Endothelial cell of umbilical vein (primary cell): ENCODE results near the gene C13orf46. TPM values are rescaled to one million over a fixed set of nuclear protein-coding genes. Genes with fewer than 3 reads are reported as not detected.

Experiments used
- BruUV-seq: library from RNA; stranded (reverse); fragments of 400-500 nt; replicated peaks from 2 replicates; lab custom pipeline; 2021; lab: Mats Ljungman, UMichigan
- CTCF ChIA-PET: fragments of 300-600, 350-600 bp; sonication (Branson Sonifier 250); formaldehyde crosslinking; loops from one replicate; lab custom pipeline; 2021; ENCODE audit warnings: antibody characterized with exemption, inconsistent platforms; lab: Charles Lee
- POLR2A ChIA-PET: fragments of 300-600, 350-600 bp; sonication (Branson Sonifier 250); formaldehyde crosslinking; loops from one replicate; lab custom pipeline; 2021; ENCODE audit warnings: antibody characterized with exemption, inconsistent platforms; lab: Charles Lee
- DNase-seq: peaks from one replicate; pipeline ENCODE4 v3.0.0-alpha.2; 2011; ENCODE audit warnings: low read depth, low spot score
- FAIRE-seq: peaks from 2 replicates; lab custom pipeline; 2011; peaks lifted over from hg19 to GRCh38; lab: Jason Lieb, UNC
- H2AFZ ChIP-seq: 2 replicates; pipeline ENCODE4 v1.6.0; 2012; ENCODE audit warnings: low read depth, low read length, control low read depth, inconsistent platforms
- H3K27ac ChIP-seq: 2 replicates; pipeline ENCODE4 v1.5.1; 2011; ENCODE audit warnings: low read depth, mild to moderate bottlenecking, control low read depth, low read length, moderate library complexity; ENCODE audit not compliant: insufficient read depth
- H3K27me3 ChIP-seq, 2 experiments: 2 replicates each; pipeline versions ENCODE4 v1.6.0 to v1.6.1; 2011; ENCODE audit warnings: low read length in 2 of 2, mixed read lengths in 1 of 2; ENCODE audit not compliant: control insufficient read depth in 2 of 2, insufficient read depth in 2 of 2
- H3K36me3 ChIP-seq, 2 experiments: 2 replicates in 1 of 2; 3 replicates in 1 of 2; pipeline ENCODE4 v1.5.1; 2011; ENCODE audit warnings: low read length in 2 of 2, mild to moderate bottlenecking in 1 of 2, moderate library complexity in 1 of 2; ENCODE audit not compliant: control insufficient read depth in 2 of 2, insufficient read depth in 2 of 2; ENCODE audit errors: extremely low read depth in 1 of 2
- H3K4me1 ChIP-seq: 3 replicates; pipeline ENCODE4 v1.5.1; 2011; ENCODE audit warnings: mild to moderate bottlenecking, low read length; ENCODE audit not compliant: control insufficient read depth, insufficient read depth; ENCODE audit errors: extremely low read depth
- H3K4me2 ChIP-seq: 2 replicates; pipeline ENCODE4 v1.6.1; 2011; ENCODE audit warnings: low read length, control low read depth, mixed read lengths; ENCODE audit not compliant: insufficient read depth
- H3K4me3 ChIP-seq, 3 experiments: fragments of 200-600 bp in 1 of 3; sonication (generic), shearing (Covaris generic) in 1 of 3; replicated peaks in 1 of 3; 2 replicates each; pipeline ENCODE4 v1.5.1; 2011 to 2016; ENCODE audit warnings: control low read depth in 3 of 3, low read length in 3 of 3, mild to moderate bottlenecking in 2 of 3, inconsistent platforms in 1 of 3, low read depth in 1 of 3, moderate library complexity in 1 of 3; ENCODE audit not compliant: insufficient read depth in 1 of 3
- H3K79me2 ChIP-seq: 2 replicates; pipeline ENCODE4 v1.6.0; 2012; ENCODE audit warnings: low read length, inconsistent platforms; ENCODE audit not compliant: control insufficient read depth, insufficient read depth
- H3K9ac ChIP-seq: replicated peaks from 2 replicates; pipeline ENCODE3; 2011; ENCODE audit warnings: low read length, control low read depth; ENCODE audit not compliant: insufficient read depth; ENCODE audit errors: extremely low read depth
- H3K9me1 ChIP-seq: replicated peaks from 3 replicates; pipeline ENCODE4 v1.6.0; 2011; ENCODE audit warnings: mild to moderate bottlenecking, low read length; ENCODE audit not compliant: control insufficient read depth, insufficient read depth; ENCODE audit errors: extremely low read depth
- H3K9me3 ChIP-seq: replicated peaks from 2 replicates; pipeline ENCODE4 v1.5.1; 2012; ENCODE audit warnings: low read length, inconsistent platforms; ENCODE audit not compliant: control insufficient read depth, insufficient read depth
- H4K20me1 ChIP-seq: replicated peaks from 2 replicates; pipeline ENCODE3; 2011; ENCODE audit warnings: mild to moderate bottlenecking, low read length; ENCODE audit not compliant: control insufficient read depth, insufficient read depth; ENCODE audit errors: extremely low read depth
- EZH2 ChIP-seq: IDR thresholded peaks from 2 replicates; pipeline ENCODE4 v1.6.1; 2012; ENCODE audit warnings: borderline replicate concordance, low read depth, mild to moderate bottlenecking, moderate library complexity, low read length, inconsistent platforms; ENCODE audit not compliant: severe bottlenecking
- FOS ChIP-seq: IDR thresholded peaks from 2 replicates; pipeline ENCODE4 v1.6.1; 2011; ENCODE audit warnings: mild to moderate bottlenecking, low read length, moderate library complexity, borderline replicate concordance; ENCODE audit not compliant: insufficient read depth
- GATA2 ChIP-seq: IDR thresholded peaks from 2 replicates; pipeline ENCODE4 v1.7.0; 2011; ENCODE audit warnings: low read depth, mild to moderate bottlenecking, moderate library complexity, mixed read lengths, low read length; ENCODE audit not compliant: insufficient read length, insufficient read depth
- JUN ChIP-seq: IDR thresholded peaks from 2 replicates; pipeline ENCODE4 v1.6.1; 2011; ENCODE audit warnings: borderline replicate concordance, low read depth; ENCODE audit not compliant: insufficient read length, insufficient read depth
- MYC ChIP-seq: IDR thresholded peaks from one replicate; pipeline ENCODE4 v1.6.1; 2011; ENCODE audit warnings: mild to moderate bottlenecking, low read depth, low read length
- POLR2A ChIP-seq: IDR thresholded peaks from 2 replicates; pipeline ENCODE4 v1.6.1; 2012; ENCODE audit warnings: low read depth, mild to moderate bottlenecking, control low read depth, low read length
- POLR2AphosphoS5 ChIP-seq: IDR thresholded peaks from 2 replicates; pipeline ENCODE4 v1.6.1; 2012; ENCODE audit warnings: low read depth, mild to moderate bottlenecking, control low read depth, low read length, moderate library complexity; ENCODE audit not compliant: insufficient read depth
- dilution Hi-C: fragments of 300-500 bp; cut with MboI; formaldehyde crosslinking; loops from one replicate; pipeline ENCODE4 v1.15.0; 2019; ENCODE audit warnings: low sequenced_read_pairs; ENCODE audit not compliant: extremely low pct_ligation_motif_present
- intact Hi-C: fragments of 100-400 bp; cut with micrococcal nuclease; formaldehyde crosslinking; loops from one replicate; pipeline ENCODE4 v1.10.0; 2022
- polyA plus RNA-seq, 4 experiments: library from polyadenylated mRNA; depleted of rRNA in 3 of 4; stranded (reverse) in 3 of 4; unstranded in 1 of 4; fragments of >200 nt; gene quantifications; 2 replicates each; pipeline versions ENCODE4 v1.2.1 to v1.2.3, GENCODE V29; 2011 to 2012; ENCODE audit warnings: missing spikeins in 1 of 4
- total RNA-seq: library from RNA; stranded (reverse); gene quantifications from 2 replicates; pipeline ENCODE4 v1.2.3, GENCODE V29; 2021
- TF ChIP-seq, protein P1 (sequence below), 2 donors: IDR thresholded peaks; 1 replicate in 1 of 2; 2 replicates in 1 of 2; pipeline ENCODE4 v1.5.1; 2011; ENCODE audit warnings: low read length in 2 of 2, mild to moderate bottlenecking in 2 of 2, moderate library complexity in 2 of 2, control low read depth in 1 of 2, inconsistent platforms in 1 of 2, low read depth in 1 of 2; ENCODE audit not compliant: insufficient read depth in 1 of 2; ENCODE audit errors: extremely low read depth in 1 of 2
- TF ChIP-seq, protein P2 (sequence below): IDR thresholded peaks from 2 replicates; pipeline ENCODE4 v1.6.1; 2011; ENCODE audit not compliant: insufficient read depth, insufficient read length

Gene C13orf46
- total and polyA plus RNA-seq, 2 donors (not counting 3 experiments of a cell fraction or from before 2014, with no cell fraction given) = 1.3 to 1.7 TPM

DNA sequence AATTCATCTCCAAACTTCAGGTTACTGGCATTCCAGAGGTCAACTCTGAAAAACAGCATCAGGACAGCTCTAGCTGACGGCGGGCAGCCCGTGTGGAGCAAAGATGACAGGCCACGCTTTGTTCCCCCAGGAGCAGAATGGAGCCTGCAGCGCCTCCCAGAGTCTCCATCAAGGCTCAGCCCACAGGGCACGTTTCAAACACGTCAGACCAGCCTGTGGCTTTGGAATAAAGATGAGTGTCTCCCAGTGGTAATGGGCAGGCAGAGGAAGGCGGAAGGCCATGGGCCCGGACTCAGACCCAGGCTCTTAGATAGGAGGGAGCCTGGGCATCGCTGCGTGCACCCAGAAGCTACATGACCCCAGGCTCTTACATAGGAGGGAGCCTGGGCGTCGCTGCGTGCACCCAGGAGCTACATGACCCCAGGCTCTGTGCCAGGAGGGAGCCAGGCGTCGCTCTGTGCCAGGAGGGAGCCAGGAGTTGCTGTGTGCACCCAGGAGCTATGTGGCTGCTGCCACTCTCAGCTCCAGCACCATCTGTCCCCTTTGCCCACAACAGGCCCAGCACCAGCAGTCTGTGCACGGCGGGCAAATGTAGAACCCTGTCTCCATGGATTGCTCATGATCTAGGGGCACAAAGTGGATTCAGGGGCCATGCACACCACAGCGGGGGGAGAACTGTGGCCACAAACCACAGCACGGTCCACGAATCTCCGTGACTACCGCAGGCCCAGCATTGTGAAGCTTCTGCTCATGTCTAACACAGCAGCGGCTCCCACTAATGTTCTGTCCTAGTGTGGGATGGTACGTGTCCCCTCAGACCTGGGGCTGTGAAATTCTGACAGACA is 47.8 kb upstream of the C13orf46 start:
- H3K27ac ChIP-seq = no peak overlapping the region
- H2AFZ ChIP-seq = no peak overlapping the region
- peaks cover 5% of the 10 kb centered on the region for H3K4me1 ChIP-seq
- no TSS peak for BruUV-seq
- no peak for FAIRE-seq
- no peaks in the 10 kb centered on the region for H3K9me3 ChIP-seq
- no peaks in the 10 kb centered on the region for H4K20me1 ChIP-seq
- H3K9ac ChIP-seq = no peak overlapping the region
- no peak overlapping the region for H3K4me3 ChIP-seq
- no peaks in the 10 kb centered on the region for H3K9me1 ChIP-seq
- ChIA-PET POLR2A (no interaction called here), CTCF (no interaction called here)
- no peaks in the 10 kb centered on the region for H3K27me3 ChIP-seq
- H3K36me3 ChIP-seq = peaks cover 7 to 61% of the 10 kb centered on the region in 2 experiments
- H3K79me2 ChIP-seq = peaks cover 8% of the 10 kb centered on the region
- no peak for TF ChIP-seq EZH2
- no peak for TF ChIP-seq MYC
- TF ChIP-seq POLR2AphosphoS5 = no peak
- no peak for TF ChIP-seq JUN
- TF ChIP-seq GATA2 = no peak
- TF ChIP-seq POLR2A = no peak
- no peak for TF ChIP-seq FOS
- TF ChIP-seq, protein P1, sequence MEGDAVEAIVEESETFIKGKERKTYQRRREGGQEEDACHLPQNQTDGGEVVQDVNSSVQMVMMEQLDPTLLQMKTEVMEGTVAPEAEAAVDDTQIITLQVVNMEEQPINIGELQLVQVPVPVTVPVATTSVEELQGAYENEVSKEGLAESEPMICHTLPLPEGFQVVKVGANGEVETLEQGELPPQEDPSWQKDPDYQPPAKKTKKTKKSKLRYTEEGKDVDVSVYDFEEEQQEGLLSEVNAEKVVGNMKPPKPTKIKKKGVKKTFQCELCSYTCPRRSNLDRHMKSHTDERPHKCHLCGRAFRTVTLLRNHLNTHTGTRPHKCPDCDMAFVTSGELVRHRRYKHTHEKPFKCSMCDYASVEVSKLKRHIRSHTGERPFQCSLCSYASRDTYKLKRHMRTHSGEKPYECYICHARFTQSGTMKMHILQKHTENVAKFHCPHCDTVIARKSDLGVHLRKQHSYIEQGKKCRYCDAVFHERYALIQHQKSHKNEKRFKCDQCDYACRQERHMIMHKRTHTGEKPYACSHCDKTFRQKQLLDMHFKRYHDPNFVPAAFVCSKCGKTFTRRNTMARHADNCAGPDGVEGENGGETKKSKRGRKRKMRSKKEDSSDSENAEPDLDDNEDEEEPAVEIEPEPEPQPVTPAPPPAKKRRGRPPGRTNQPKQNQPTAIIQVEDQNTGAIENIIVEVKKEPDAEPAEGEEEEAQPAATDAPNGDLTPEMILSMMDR (IDR thresholded peaks at IDR 0.05; ENCODE audit: extremely low read depth in 1 of 2, insufficient read depth in 1 of 2, low read depth in 1 of 2, low read length in 2 of 2) = no peak
- TF ChIP-seq, protein P2, sequence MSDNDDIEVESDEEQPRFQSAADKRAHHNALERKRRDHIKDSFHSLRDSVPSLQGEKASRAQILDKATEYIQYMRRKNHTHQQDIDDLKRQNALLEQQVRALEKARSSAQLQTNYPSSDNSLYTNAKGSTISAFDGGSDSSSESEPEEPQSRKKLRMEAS = no peak
- DNase-seq = no peak
- intact Hi-C loops (no loop called here), dilution Hi-C loops (no loop called here)
- H3K4me2 ChIP-seq = no peak overlapping the region
